Neural cell (in vitro differentiated cells): ENCODE data around the gene TEX2. TPM values are rescaled to one million over a fixed set of nuclear protein-coding genes. Genes with fewer than 3 reads are reported as not detected.
A peak's percentile ranks its signal among the peaks of the same experiment; 100 is the strongest.
"Not testable (repeated sequence)": the region's sequence is repeated elsewhere in the genome, so short reads cannot be mapped to it uniquely, and the experiment has no call there.

ENCODE experiments used
- H2AFZ ChIP-seq: fragments of 200-600, 300-800 bp; sonication (generic), shearing (Covaris generic); 2 replicates; pipeline ENCODE4 v1.6.0; 2014; ENCODE audit warnings: low read depth, mild to moderate bottlenecking, antibody characterized with exemption, low read length, moderate library complexity
- H3F3A ChIP-seq: fragments of 200-600 bp; shearing (Covaris generic); 2 replicates; pipeline ENCODE4 v1.6.1; 2016; ENCODE audit warnings: mild to moderate bottlenecking, moderate library complexity, mixed read lengths, antibody characterized with exemption, low read length; ENCODE audit not compliant: insufficient read depth, poor library complexity, severe bottlenecking
- H3K27ac ChIP-seq: fragments of 200-600, 300-800 bp; sonication (generic), shearing (Covaris generic); 2 replicates; pipeline ENCODE4 v1.5.1; 2014; ENCODE audit warnings: mild to moderate bottlenecking, low read length, moderate library complexity
- H3K27me3 ChIP-seq: fragments of 300-800, 200-600 bp; sonication (generic), shearing (Covaris generic); 2 replicates; pipeline ENCODE4 v1.6.0; 2014; ENCODE audit warnings: mild to moderate bottlenecking, low read depth, low read length, moderate library complexity; ENCODE audit not compliant: insufficient read depth
- H3K36me3 ChIP-seq: fragments of 300-800, 200-600 bp; sonication (generic), shearing (Covaris generic); 2 replicates; pipeline ENCODE4 v1.5.1; 2014; ENCODE audit warnings: mild to moderate bottlenecking, antibody characterized with exemption, low read length, moderate library complexity; ENCODE audit not compliant: insufficient read depth
- H3K4me2 ChIP-seq: fragments of 300-800, 200-600 bp; sonication (generic), shearing (Covaris generic); 2 replicates; pipeline ENCODE4 v1.6.0; 2014; ENCODE audit warnings: mild to moderate bottlenecking, low read length
- H3K4me3 ChIP-seq: fragments of 300-800, 200-600 bp; sonication (generic), shearing (Covaris generic); 2 replicates; pipeline ENCODE4 v1.5.1; 2014; ENCODE audit warnings: mild to moderate bottlenecking, low read length, moderate library complexity
- H3K79me2 ChIP-seq: fragments of 200-600 bp; shearing (Covaris generic); replicated peaks from 2 replicates; pipeline ENCODE4 v1.6.0; 2014; ENCODE audit warnings: mild to moderate bottlenecking, low read length, moderate library complexity; ENCODE audit not compliant: insufficient read depth
- H3K9ac ChIP-seq: fragments of 300-800, 200-600 bp; sonication (generic), shearing (Covaris generic); 2 replicates; pipeline ENCODE4 v1.6.1; 2016; ENCODE audit warnings: mild to moderate bottlenecking, low read length, mixed read lengths
- H3K9me2 ChIP-seq: fragments of 200-600 bp; shearing (Covaris generic); 2 replicates; pipeline ENCODE4 v1.6.1; 2016; ENCODE audit warnings: mild to moderate bottlenecking, low read length, mixed read lengths; ENCODE audit not compliant: insufficient read depth
- H3K9me3 ChIP-seq: fragments of 200-600, 300-800 bp; sonication (generic), shearing (Covaris generic); 2 replicates; pipeline ENCODE4 v1.6.1; 2016; ENCODE audit warnings: mild to moderate bottlenecking, mixed run types, low read length, moderate library complexity, mixed read lengths
- H4K20me1 ChIP-seq: fragments of 200-600 bp; shearing (Covaris generic); 2 replicates; pipeline ENCODE4 v1.6.1; 2016; ENCODE audit warnings: mild to moderate bottlenecking, mixed run types; ENCODE audit not compliant: insufficient read depth
- CTCF ChIP-seq: fragments of 450-650 bp; IDR thresholded peaks from 2 replicates; pipeline ENCODE4 v1.5.1; 2014; ENCODE audit warnings: antibody characterized with exemption, mild to moderate bottlenecking, moderate library complexity; ENCODE audit not compliant: poor library complexity, severe bottlenecking
- EZH2 ChIP-seq: fragments of 200-600, 300-800 bp; shearing (Covaris generic), sonication (generic); IDR thresholded peaks from 2 replicates; pipeline ENCODE4 v1.6.1; 2014; ENCODE audit warnings: antibody characterized with exemption, low read length, borderline replicate concordance, mild to moderate bottlenecking; ENCODE audit not compliant: insufficient read depth, poor library complexity, severe bottlenecking
- MXI1 ChIP-seq: fragments of 450-650 bp; conservative IDR thresholded peaks from 2 replicates; pipeline ENCODE4 v1.6.1; 2014; ENCODE audit warnings: antibody characterized with exemption, mild to moderate bottlenecking; ENCODE audit not compliant: poor library complexity, severe bottlenecking
- POLR2AphosphoS5 ChIP-seq: IDR thresholded peaks from 2 replicates; pipeline ENCODE4 v1.6.1; 2012
- RAD21 ChIP-seq: fragments of 450-650 bp; conservative IDR thresholded peaks from 2 replicates; pipeline ENCODE4 v1.6.1; 2014; ENCODE audit warnings: antibody characterized with exemption, mild to moderate bottlenecking, moderate library complexity
- SMC3 ChIP-seq: fragments of 450-650 bp; conservative IDR thresholded peaks from 2 replicates; pipeline ENCODE4 v1.6.1; 2014; ENCODE audit warnings: antibody characterized with exemption, mild to moderate bottlenecking, moderate library complexity; ENCODE audit not compliant: poor library complexity
- TAF1 ChIP-seq: IDR thresholded peaks from 2 replicates; pipeline ENCODE4 v1.6.1; 2012; ENCODE audit warnings: low read depth
- polyA plus RNA-seq: library from polyadenylated mRNA; depleted of rRNA; stranded (reverse); fragments of >200 nt; gene quantifications from 2 replicates; pipeline ENCODE4 v1.2.3, GENCODE V29; 2014

The TEX2 gene
- polyA plus RNA-seq, 1 donor from 2014 or later, result 19.7 TPM

DNA sequence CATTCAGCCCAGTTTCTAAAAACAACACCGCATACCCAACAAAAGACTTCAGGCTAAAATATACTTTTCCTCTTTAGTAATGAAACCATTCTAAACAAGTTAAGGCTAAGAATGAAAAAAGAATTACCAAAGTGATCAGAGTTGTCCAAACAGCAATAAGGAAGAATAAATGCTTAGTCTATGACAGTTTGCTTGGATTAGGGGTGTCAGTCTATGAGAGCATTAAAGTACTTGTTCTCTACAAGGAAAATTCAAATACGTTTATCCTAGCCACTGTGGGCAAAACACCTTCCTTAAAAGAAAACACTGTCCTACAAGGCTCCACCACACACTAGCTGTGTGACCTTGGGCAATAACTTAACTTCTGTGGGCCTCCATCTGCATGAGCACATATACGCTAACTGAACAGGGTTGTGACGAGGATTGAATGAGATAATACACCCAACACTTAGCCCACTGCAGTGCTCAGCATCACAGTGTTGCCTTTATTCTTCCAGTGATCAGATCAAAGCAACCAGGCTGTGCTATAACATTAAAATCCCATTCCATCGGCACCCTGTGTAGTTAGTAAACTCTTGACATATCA lies 53.6 kb downstream of the TEX2 start:
- H3K27ac ChIP-seq, result peak overlapping the region; percentile 29
- no peaks in the 10 kb centered on the region for H3K27me3 ChIP-seq
- peak overlapping the region; percentile 16 for H3K4me3 ChIP-seq
- no peaks in the 10 kb centered on the region for H4K20me1 ChIP-seq
- H3F3A ChIP-seq, result no peaks in the 10 kb centered on the region
- no peak overlapping the region for H3K9ac ChIP-seq
- H3K4me2 ChIP-seq, result no peak overlapping the region
- TF ChIP-seq SMC3 (no peak), POLR2AphosphoS5 (peak; percentile 27), MXI1 (no peak)
- no peaks in the 10 kb centered on the region for H3K9me2 ChIP-seq
- no peaks in the 10 kb centered on the region for H3K9me3 ChIP-seq
- no peaks in the 10 kb centered on the region for H3K79me2 ChIP-seq
- no peaks in the 10 kb centered on the region for H3K36me3 ChIP-seq
- H2AFZ ChIP-seq, result no peak overlapping the region

DNA sequence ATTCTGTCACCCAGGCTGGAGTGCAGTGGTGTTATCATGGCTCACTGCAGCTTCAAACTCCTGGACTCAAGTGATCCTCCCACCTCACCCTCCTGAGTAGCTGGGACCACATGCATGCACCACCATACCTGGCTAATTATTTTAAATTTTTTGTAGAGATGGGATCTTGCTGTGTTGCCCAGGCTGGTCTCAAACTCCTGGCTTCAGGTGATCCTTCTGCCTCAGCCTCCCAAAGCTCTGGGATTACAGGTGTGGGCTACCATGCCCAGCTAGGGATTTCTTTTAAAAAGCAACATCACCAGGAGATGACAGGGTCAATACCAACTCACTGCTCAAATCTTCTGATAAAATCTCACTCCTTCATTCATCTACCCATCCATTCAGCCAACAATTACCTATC lies 54.4 kb downstream of the TEX2 start:
- not testable (repeated sequence) for H3K9ac ChIP-seq, H3K36me3 ChIP-seq, H3K9me2 ChIP-seq, H3K27me3 ChIP-seq, H2AFZ ChIP-seq, H3K4me3 ChIP-seq, H3K27ac ChIP-seq, H3K4me2 ChIP-seq, H3K9me3 ChIP-seq, H3F3A ChIP-seq, H3K79me2 ChIP-seq, H4K20me1 ChIP-seq

- Histone ChIP-seq H4K20me1 (no peaks in the 10 kb centered on the region), H3K9me2 (no peaks in the 10 kb centered on the region), H3K9ac (no peak overlapping the region), H3K79me2 (no peaks in the 10 kb centered on the region), H3K27ac (no peak overlapping the region), H3F3A (no peaks in the 10 kb centered on the region), H3K9me3 (no peaks in the 10 kb centered on the region), H3K27me3 (no peaks in the 10 kb centered on the region), H3K4me2 (no peak overlapping the region), H2AFZ (no peak overlapping the region), H3K4me3 (no peak overlapping the region), H3K36me3 (no peaks in the 10 kb centered on the region)
- TF ChIP-seq SMC3, result no peak
- no peak for TF ChIP-seq MXI1
- TF ChIP-seq RAD21, result no peak
- no peak for TF ChIP-seq CTCF
- no peak for TF ChIP-seq TAF1
- no peak for TF ChIP-seq EZH2
Observed at GRCh38 chr17:64205804-64206203, 57.3 kb downstream of the TEX2 start.

DNA sequence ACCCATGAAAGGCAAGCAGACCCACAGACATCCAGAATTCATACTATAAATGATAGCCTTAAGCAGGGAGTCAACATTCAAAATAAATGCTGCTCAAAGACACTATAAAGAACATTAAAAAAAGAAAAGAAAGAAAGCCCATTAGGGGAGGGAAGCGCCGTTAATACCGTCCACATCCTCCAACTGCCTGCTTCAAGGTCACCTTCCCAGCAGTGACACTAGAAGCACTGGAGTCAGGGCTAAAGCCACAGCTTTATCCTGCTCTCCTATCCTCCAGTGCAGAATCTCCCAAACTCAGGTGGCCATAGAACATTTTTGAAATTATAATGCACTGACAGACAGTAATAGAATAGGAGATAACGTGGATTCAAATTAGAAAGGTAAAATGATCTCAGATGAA lies 59.4 kb downstream of the TEX2 start:
- TF ChIP-seq POLR2AphosphoS5 (no peak), TAF1 (no peak), SMC3 (no peak), MXI1 (no peak)
- Histone ChIP-seq H3K27ac (no peak overlapping the region), H4K20me1 (no peaks in the 10 kb centered on the region), H3K9me3 (no peaks in the 10 kb centered on the region), H2AFZ (no peak overlapping the region), H3K4me2 (no peak overlapping the region), H3K4me3 (no peak overlapping the region), H3K36me3 (no peaks in the 10 kb centered on the region), H3K9me2 (no peaks in the 10 kb centered on the region), H3K27me3 (no peaks in the 10 kb centered on the region), H3K79me2 (no peaks in the 10 kb centered on the region), H3K9ac (no peak overlapping the region), H3F3A (no peaks in the 10 kb centered on the region)
